OCI-M2 (cell line): Measurements from ENCODE around the gene CDH15.
"Not testable (repeated sequence)": the region's sequence is repeated elsewhere in the genome, so short reads cannot be mapped to it uniquely, and the experiment has no call there.

Experiments
- DNase-seq: peaks from one replicate; lab custom pipeline; 2025; ENCODE audit not compliant: unreplicated experiment; lab: John Stamatoyannopoulos, UW

Gene CDH15

GRCh38 chr16:89224665-89225064 is 53.1 kb downstream of the CDH15 start:
- no peak for DNase-seq

DNA sequence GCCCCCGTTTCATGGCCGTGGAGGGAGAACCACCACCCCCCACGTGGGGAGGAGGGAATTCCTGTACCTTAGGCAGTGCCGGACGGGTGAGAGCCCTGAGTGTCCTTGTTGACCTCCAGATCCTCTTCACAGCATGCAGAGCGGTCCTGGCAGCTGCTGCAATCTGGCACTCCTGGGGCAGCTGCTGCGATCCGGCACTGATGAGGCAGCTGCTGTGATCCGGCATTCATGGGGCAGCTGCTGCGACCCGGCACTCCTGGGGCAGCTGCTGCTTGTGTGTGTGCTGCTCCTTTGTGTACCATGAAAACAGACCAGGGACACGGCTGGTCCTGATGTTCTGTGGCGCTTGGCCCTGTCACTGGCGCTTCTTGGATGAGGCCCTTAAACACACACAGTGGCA is 58.7 kb downstream of the CDH15 start:
- no peak for DNase-seq

GRCh38 chr16:89232107-89232506 is 60.6 kb downstream of the CDH15 start:
- no peak for DNase-seq

- DNase-seq, result no peak
Observed at GRCh38 chr16:89233678-89234490, 62.3 kb downstream of the CDH15 start.

GRCh38 chr16:89237733-89238132 is 66.2 kb downstream of the CDH15 start:
- DNase-seq, result no peak

- no peak for DNase-seq
Observed at GRCh38 chr16:89241187-89242007, 69.8 kb downstream of the CDH15 start.

GRCh38 chr16:89242795-89243200 is 71.2 kb downstream of the CDH15 start:
- DNase-seq, result no peak

GRCh38 chr16:89243664-89244063 is 72.1 kb downstream of the CDH15 start:
- DNase-seq, result no peak

- not testable (repeated sequence) for DNase-seq
Observed at GRCh38 chr16:89244264-89244663, 72.7 kb downstream of the CDH15 start.

DNA sequence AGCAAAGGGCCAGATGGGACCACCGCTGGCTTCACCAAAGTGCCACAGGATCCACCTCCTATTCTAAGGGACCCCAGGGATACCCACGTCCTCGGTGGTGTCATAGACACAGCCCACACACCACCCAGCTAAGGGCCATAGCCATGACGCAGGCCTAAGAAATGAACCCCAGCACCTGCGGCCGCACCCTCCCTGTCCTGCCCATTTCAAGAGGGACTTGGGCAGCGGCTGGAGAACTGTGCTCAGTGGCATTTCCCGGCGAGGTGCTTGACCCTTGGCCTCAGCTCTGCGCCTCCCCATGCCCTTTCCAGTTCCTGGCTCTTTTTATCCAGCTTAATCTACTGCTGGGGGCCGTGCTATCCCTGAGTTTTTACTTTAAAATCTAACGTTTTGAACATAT is 73.2 kb downstream of the CDH15 start:
- no peak for DNase-seq
